ENCODE data around the gene VPS4A. TPM values are rescaled to one million over a fixed set of nuclear protein-coding genes. Genes with fewer than 3 reads are reported as not detected.

VPS4A gene
- total RNA-seq, 1 experiment from 2014 or later = 42.2 TPM

- Histone ChIP-seq H3K79me2 (ENCODE audit: insufficient read depth, low read length) (peaks cover 71% of the 10 kb centered on the region), H3K27me3 (ENCODE audit: insufficient read depth, low read length) (no peaks in the 10 kb centered on the region), H3K9me2 (ENCODE audit: insufficient read depth) (no peaks in the 10 kb centered on the region), H3K27ac (ENCODE audit: low read depth, low read length) (no peak overlapping the region; the same call in 1 of the 2 replicates), H3K4me3 (replicated peaks in 1 of 2; ENCODE audit: low read depth in 1 of 2, low read length in 2 of 2) (no peak overlapping the region), H3K9ac (ENCODE audit: low read length) (no peak overlapping the region), H3K4me2 (ENCODE audit: low read length) (no peak overlapping the region), H4K20me1 (ENCODE audit: insufficient read depth) (no peaks in the 10 kb centered on the region), H3K4me1 (ENCODE audit: control insufficient read depth in 1 of 2, insufficient read depth in 2 of 2, low read length in 2 of 2) (no peaks in the 10 kb centered on the region), H2AFZ (ENCODE audit: low read depth, low read length, poor library complexity, severe bottlenecking) (no peak overlapping the region), H3K9me3 (ENCODE audit: control insufficient read depth in 1 of 2, insufficient read depth in 1 of 2, low read depth in 1 of 2, low read length in 2 of 2) (no peaks in the 10 kb centered on the region), H3K36me3 (ENCODE audit: control insufficient read depth in 1 of 2, insufficient read depth in 2 of 2, low read length in 2 of 2) (peaks cover 42 to 60% of the 10 kb centered on the region in 2 experiments; a peak in 3 of 4 replicates)
- ChIA-PET RAD21 (ENCODE audit: low non-redundant PET in 1 of 2, low total read pairs in 2 of 2, uncharacterized antibody in 2 of 2, unreplicated experiment in 2 of 2) (no interaction called here), POLR2A (no interaction called here), CTCF (no interaction called here)
- no TSS peak for BruUV-seq (replicated peaks)
- peak; percentile 33; the same call in 1 of the 2 replicates for ATAC-seq
- no peak for DNase-seq (ENCODE audit: low read depth, low spot score)
- intact Hi-C loops (cut with micrococcal nuclease) = no loop called here
- TF ChIP-seq EZH2phosphoT487 (IDR thresholded peaks at IDR 0.05; ENCODE audit: borderline replicate concordance) (no peak), ATF3 (IDR thresholded peaks at IDR 0.05) (no peak), CTCF (IDR thresholded peaks at IDR 0.05 in 2 of 3, conservative IDR thresholded peaks at IDR 0.05 in 1 of 3; ENCODE audit: borderline replicate concordance in 1 of 3, insufficient read depth in 1 of 3, low read depth in 2 of 3, low read length in 2 of 3) (no peak), YY1 (IDR thresholded peaks at IDR 0.05; ENCODE audit: extremely low read depth, insufficient replicate concordance, low read depth, low read length) (no peak), TCF7L2 (IDR thresholded peaks at IDR 0.05; ENCODE audit: borderline replicate concordance, extremely low read depth, insufficient read depth, insufficient read length) (no peak), JUND (IDR thresholded peaks at IDR 0.05) (no peak), MAX (IDR thresholded peaks at IDR 0.05) (no peak), ELF1 (IDR thresholded peaks at IDR 0.05; ENCODE audit: borderline replicate concordance, low read depth) (no peak), ZNF274 (IDR thresholded peaks at IDR 0.05; ENCODE audit: low read depth, low read length) (no peak), SP1 (IDR thresholded peaks at IDR 0.05; ENCODE audit: low read depth) (no peak), CBX3 (IDR thresholded peaks at IDR 0.05; ENCODE audit: low read depth) (no peak), EGR1 (IDR thresholded peaks at IDR 0.05; ENCODE audit: low read depth) (no peak), REST (IDR thresholded peaks at IDR 0.05; ENCODE audit: low read depth) (no peak), SIN3A (IDR thresholded peaks at IDR 0.05; ENCODE audit: low read depth) (no peak), POLR2A (IDR thresholded peaks at IDR 0.05; ENCODE audit: borderline replicate concordance, extremely low read depth, insufficient read depth, insufficient read length) (no peak)
Observed at GRCh38 chr16:69318177-69318910, 7.2 kb downstream of the VPS4A start.

All from HCT116 (cell line).